Esophagus muscularis mucosa (tissue), 4 donors: ENCODE measurements around the gene NTPCR.

Source experiments
- CTCF ChIP-seq, 3 experiments: fragments of 200-600 bp in 2 of 3; fragments of 450-650 bp in 1 of 3; sonication (generic) in 2 of 3; IDR thresholded peaks; one replicate each; pipeline ENCODE4 v1.5.1; 2017 to 2019; ENCODE audit warnings: antibody characterized with exemption in 3 of 3, mild to moderate bottlenecking in 2 of 3, moderate library complexity in 1 of 3
- EP300 ChIP-seq: sonication (generic); formaldehyde crosslinking; IDR thresholded peaks from one replicate; pipeline ENCODE4 v1.6.1; 2017; ENCODE audit warnings: antibody characterized with exemption
- POLR2A ChIP-seq: fragments of 450-650 bp; IDR thresholded peaks from one replicate; pipeline ENCODE4 v1.6.1; 2017; ENCODE audit warnings: antibody characterized with exemption, moderate library complexity, mild to moderate bottlenecking, low read depth

DNA sequence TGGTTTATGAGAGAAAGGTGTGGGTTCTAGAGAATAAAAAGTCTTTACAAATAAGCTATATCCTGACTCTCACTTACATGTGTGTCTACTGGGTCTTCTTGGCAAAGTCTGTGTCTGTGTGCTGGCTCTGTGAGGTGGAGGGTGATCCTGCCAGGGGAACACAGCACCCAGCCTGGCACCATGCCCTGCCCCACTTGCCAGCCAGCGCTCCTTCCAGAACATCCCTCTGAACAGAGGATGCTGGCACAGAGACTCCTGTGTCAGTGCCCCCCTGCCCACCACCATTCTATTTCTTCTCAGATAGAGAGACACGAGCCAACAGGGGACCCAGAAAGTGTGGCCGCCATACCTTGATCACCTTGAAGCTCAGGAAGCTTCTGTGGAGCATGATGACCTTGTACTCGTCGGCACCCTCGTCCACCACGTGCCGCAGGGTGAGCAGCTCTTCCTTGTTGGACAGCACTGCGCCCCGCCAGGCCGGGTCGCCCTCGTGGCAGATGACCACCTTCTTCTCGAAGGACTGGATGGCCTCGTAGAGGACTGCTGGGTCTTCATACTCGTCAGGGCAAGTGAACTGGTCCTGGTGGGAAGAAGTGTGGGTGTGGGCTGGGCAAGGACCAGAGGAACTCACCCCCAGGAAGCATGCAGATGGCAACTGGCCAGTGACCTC, 49.7 kb downstream of the NTPCR start:
- no peak for TF ChIP-seq CTCF (IDR thresholded peaks at IDR 0.05)
- TF ChIP-seq POLR2A, result no peak
- TF ChIP-seq EP300, result no peak
